SJCRH30 (cell line): ENCODE measurements around the gene POLD1. TPM values are rescaled to one million over a fixed set of nuclear protein-coding genes. Genes with fewer than 3 reads are reported as not detected.

Experiments used
- DNase-seq, 2 experiments: peaks; one replicate each; pipeline ENCODE4 v3.0.0-alpha.2; 2015 to 2020
- H3K27ac ChIP-seq: fragments of 250-450 bp; sonication (Bioruptor Pico); 2 replicates; pipeline ENCODE4 v1.5.1; 2020; ENCODE audit warnings: mild to moderate bottlenecking, moderate library complexity
- H3K27me3 ChIP-seq: fragments of 250-450 bp; sonication (Bioruptor Pico); 2 replicates; pipeline ENCODE4 v1.5.1; 2020; ENCODE audit warnings: mild to moderate bottlenecking, moderate library complexity
- H3K36me3 ChIP-seq: fragments of 250-450 bp; sonication (Bioruptor Pico); 2 replicates; pipeline ENCODE4 v1.5.1; 2020; ENCODE audit warnings: mild to moderate bottlenecking, moderate library complexity
- H3K4me1 ChIP-seq: fragments of 250-450 bp; sonication (Bioruptor Pico); 2 replicates; pipeline ENCODE4 v1.5.1; 2020; ENCODE audit warnings: mild to moderate bottlenecking, moderate library complexity
- H3K4me3 ChIP-seq: fragments of 250-450 bp; sonication (Bioruptor Pico); 2 replicates; pipeline ENCODE4 v1.5.1; 2020; ENCODE audit warnings: mild to moderate bottlenecking, moderate library complexity
- H3K9me3 ChIP-seq: fragments of 250-450 bp; sonication (Bioruptor Pico); replicated peaks from 2 replicates; pipeline ENCODE4 v1.5.1; 2020; ENCODE audit warnings: mild to moderate bottlenecking, moderate library complexity
- total RNA-seq: library from RNA; depleted of rRNA; stranded (reverse); fragments of >200 nt; shearing (Covaris generic); gene quantifications from 2 replicates; pipeline ENCODE4 v1.2.3, GENCODE V29; 2014

POLD1 gene
- total RNA-seq, 1 experiment from 2014 or later: 75.2 TPM

GRCh38 chr19:50415661-50416033, 31.5 kb downstream of the POLD1 start:
- Histone ChIP-seq H3K27ac (no peak overlapping the region), H3K36me3 (peaks cover 11% of the 10 kb centered on the region), H3K27me3 (no peaks in the 10 kb centered on the region), H3K4me3 (no peak overlapping the region), H3K9me3 (no peaks in the 10 kb centered on the region), H3K4me1 (peaks cover 6% of the 10 kb centered on the region; the same call in 1 of the 2 replicates)
- no peak for DNase-seq

- Histone ChIP-seq H3K4me1 (peaks cover 6% of the 10 kb centered on the region; the same call in 1 of the 2 replicates), H3K27ac (no peak overlapping the region), H3K9me3 (no peaks in the 10 kb centered on the region), H3K36me3 (peaks cover 11% of the 10 kb centered on the region), H3K4me3 (no peak overlapping the region), H3K27me3 (no peaks in the 10 kb centered on the region)
- DNase-seq: no peak
Observed at GRCh38 chr19:50416034-50416977, 32.2 kb downstream of the POLD1 start.

GRCh38 chr19:50417111-50418081, 33.2 kb downstream of the POLD1 start:
- no peak for DNase-seq
- Histone ChIP-seq H3K27ac (no peak overlapping the region), H3K4me3 (no peak overlapping the region), H3K9me3 (no peaks in the 10 kb centered on the region), H3K36me3 (peaks cover 11% of the 10 kb centered on the region), H3K4me1 (peaks cover 6% of the 10 kb centered on the region; the same call in 1 of the 2 replicates), H3K27me3 (no peaks in the 10 kb centered on the region)

- Histone ChIP-seq H3K27ac (no peak within 1 kb of the TSS), H3K4me3 (peak within 1 kb of the TSS; percentile 33), H3K4me1 (peaks cover 6% of the 10 kb centered on the region; the same call in 1 of the 2 replicates), H3K36me3 (peaks cover 4% of the 10 kb centered on the region), H3K27me3 (no peaks in the 10 kb centered on the region), H3K9me3 (no peaks in the 10 kb centered on the region)
- peak in 1 of 2 experiments; percentile 30 for DNase-seq
Observed at GRCh38 chr19:50418176-50419021, 34.3 kb downstream of the POLD1 start, which contains the start of gene SPIB. TSS of gene SPIB (plus strand) at chr19:50418938. CDS start at chr19:50418963, 25 bp downstream.

- H3K9me3 ChIP-seq: no peaks in the 10 kb centered on the region
- H3K4me3 ChIP-seq: peak overlapping the region; percentile 33
- H3K27me3 ChIP-seq: no peaks in the 10 kb centered on the region
- H3K4me1 ChIP-seq: peaks cover 6% of the 10 kb centered on the region; the same call in 1 of the 2 replicates
- no peak overlapping the region for H3K27ac ChIP-seq
- DNase-seq: peak in 1 of 2 experiments; percentile 34
- no peaks in the 10 kb centered on the region; the same call in 1 of the 2 replicates for H3K36me3 ChIP-seq
Observed at GRCh38 chr19:50419022-50419579, 35.0 kb downstream of the POLD1 start.

GRCh38 chr19:50419580-50420035, 35.5 kb downstream of the POLD1 start:
- Histone ChIP-seq H3K9me3 (no peaks in the 10 kb centered on the region), H3K27me3 (no peaks in the 10 kb centered on the region), H3K4me1 (peaks cover 6% of the 10 kb centered on the region; the same call in 1 of the 2 replicates), H3K4me3 (peak overlapping the region; percentile 33), H3K36me3 (no peaks in the 10 kb centered on the region; the same call in 1 of the 2 replicates), H3K27ac (no peak overlapping the region)
- peak in 1 of 2 experiments; percentile 32 for DNase-seq

- Histone ChIP-seq H3K4me3 (no peak overlapping the region), H3K4me1 (peaks cover 6% of the 10 kb centered on the region; the same call in 1 of the 2 replicates), H3K27me3 (no peaks in the 10 kb centered on the region), H3K9me3 (no peaks in the 10 kb centered on the region), H3K36me3 (no peaks in the 10 kb centered on the region; the same call in 1 of the 2 replicates), H3K27ac (no peak overlapping the region)
- no peak for DNase-seq
Observed at GRCh38 chr19:50420127-50420526, 36.0 kb downstream of the POLD1 start.

GRCh38 chr19:50420808-50421207, 36.7 kb downstream of the POLD1 start:
- H3K4me1 ChIP-seq: peaks cover 6% of the 10 kb centered on the region; the same call in 1 of the 2 replicates
- H3K36me3 ChIP-seq: no peaks in the 10 kb centered on the region; the same call in 1 of the 2 replicates
- no peaks in the 10 kb centered on the region for H3K9me3 ChIP-seq
- H3K4me3 ChIP-seq: no peak overlapping the region
- no peak for DNase-seq
- no peak overlapping the region for H3K27ac ChIP-seq
- no peaks in the 10 kb centered on the region for H3K27me3 ChIP-seq

- H3K9me3 ChIP-seq: no peaks in the 10 kb centered on the region
- no peaks in the 10 kb centered on the region for H3K36me3 ChIP-seq
- H3K4me3 ChIP-seq: no peak overlapping the region
- H3K27me3 ChIP-seq: no peaks in the 10 kb centered on the region
- peaks cover 6% of the 10 kb centered on the region; the same call in 1 of the 2 replicates for H3K4me1 ChIP-seq
- no peak for DNase-seq
- no peak overlapping the region for H3K27ac ChIP-seq
Observed at GRCh38 chr19:50422397-50423278, 38.5 kb downstream of the POLD1 start.

GRCh38 chr19:50423279-50424113, 39.3 kb downstream of the POLD1 start:
- Histone ChIP-seq H3K36me3 (no peaks in the 10 kb centered on the region), H3K4me3 (no peak overlapping the region), H3K9me3 (no peaks in the 10 kb centered on the region), H3K27ac (no peak overlapping the region), H3K4me1 (peaks cover 5% of the 10 kb centered on the region; the same call in 1 of the 2 replicates), H3K27me3 (no peaks in the 10 kb centered on the region)
- no peak for DNase-seq

GRCh38 chr19:50425581-50425980, 41.4 kb downstream of the POLD1 start:
- H3K4me3 ChIP-seq: no peak overlapping the region
- H3K9me3 ChIP-seq: no peaks in the 10 kb centered on the region
- H3K4me1 ChIP-seq: no peaks in the 10 kb centered on the region
- no peak overlapping the region for H3K27ac ChIP-seq
- no peaks in the 10 kb centered on the region for H3K36me3 ChIP-seq
- no peak for DNase-seq
- H3K27me3 ChIP-seq: no peaks in the 10 kb centered on the region
